Eye (tissue), 1 donor: ENCODE data around the gene GABBR2.
A peak's percentile ranks its signal among the peaks of the same experiment; 100 is the strongest.

ENCODE experiments used
- DNase-seq: peaks from one replicate; pipeline ENCODE4 v3.0.0-alpha.2; 2015

Gene GABBR2

DNA sequence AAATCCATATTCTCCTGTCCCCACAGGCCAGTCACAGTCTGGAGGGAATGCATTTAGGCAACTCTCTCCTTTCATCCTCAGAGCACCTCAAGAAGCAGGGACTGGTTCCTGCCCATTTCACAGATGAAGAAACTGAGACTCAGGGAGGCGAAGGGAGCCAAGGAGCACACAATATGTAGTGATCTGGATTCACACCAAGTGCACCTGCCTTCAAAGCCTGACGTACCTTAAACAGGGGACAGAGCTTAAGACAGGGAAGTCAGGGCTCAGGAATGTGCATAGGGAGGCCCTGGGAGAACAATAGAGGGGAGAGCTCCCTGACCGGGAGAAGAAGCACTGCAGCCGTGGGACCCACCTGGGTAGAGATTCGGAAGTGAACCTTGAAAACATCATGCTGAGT is 83.0 kb downstream of the GABBR2 start:
- no peak for DNase-seq

DNA sequence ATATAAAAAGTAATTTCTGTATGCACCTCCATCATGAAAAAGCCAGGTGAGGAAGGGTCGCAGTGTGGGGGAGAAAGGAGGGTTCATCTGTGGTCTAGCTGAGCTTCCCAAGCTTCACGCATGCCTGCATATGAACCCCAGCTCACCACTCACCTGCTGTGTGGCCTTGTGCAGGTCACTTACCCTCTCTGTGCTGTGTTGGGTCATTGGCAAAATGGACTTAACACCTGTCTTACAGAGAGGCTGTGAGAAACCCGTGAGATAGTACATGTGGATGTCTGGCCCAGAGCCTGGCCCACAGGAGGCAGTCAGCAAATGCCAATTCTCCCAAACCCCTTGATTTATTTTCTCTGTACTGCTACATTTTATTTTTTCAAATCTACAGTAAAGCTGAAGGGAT is 88.9 kb downstream of the GABBR2 start:
- DNase-seq = no peak

DNA sequence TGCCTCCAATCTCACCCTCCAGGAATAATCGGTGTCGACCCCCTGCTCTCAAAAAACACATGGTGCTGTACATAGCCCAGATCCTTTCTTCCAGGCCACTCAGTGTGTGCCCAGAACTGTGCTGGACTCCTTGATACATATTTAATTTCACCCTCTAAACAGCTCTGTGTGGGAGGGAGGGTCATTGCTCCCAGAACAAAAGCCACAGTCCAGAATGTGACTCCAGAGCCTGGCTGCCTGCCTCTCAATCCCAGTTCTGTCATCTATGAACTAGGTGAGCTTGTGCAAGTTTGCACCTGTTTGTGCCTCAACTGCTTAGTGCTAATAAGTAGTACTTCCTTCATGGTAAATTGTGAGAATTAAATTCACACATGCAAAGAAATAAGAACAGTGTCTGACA is 93.1 kb downstream of the GABBR2 start:
- DNase-seq = no peak

DNA sequence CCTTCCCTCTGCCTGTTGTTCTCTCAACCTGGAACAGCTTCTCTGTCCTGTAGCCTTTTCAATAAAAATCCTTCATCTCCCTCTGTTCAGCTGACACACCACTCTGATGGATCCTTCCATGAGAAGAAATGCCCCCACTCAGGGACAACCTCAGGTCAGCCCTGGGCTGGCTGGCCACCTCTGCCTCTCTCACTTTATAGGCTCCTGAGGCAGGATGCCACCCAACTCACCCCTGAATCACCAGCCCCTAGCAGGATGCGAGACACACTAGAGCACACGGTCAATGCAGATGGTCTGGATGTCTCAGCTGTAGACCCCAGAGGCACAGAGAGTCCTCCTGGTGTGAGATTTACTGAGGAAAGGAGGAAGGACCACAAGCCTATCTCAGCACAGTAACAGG is 93.8 kb downstream of the GABBR2 start:
- DNase-seq = no peak

DNA sequence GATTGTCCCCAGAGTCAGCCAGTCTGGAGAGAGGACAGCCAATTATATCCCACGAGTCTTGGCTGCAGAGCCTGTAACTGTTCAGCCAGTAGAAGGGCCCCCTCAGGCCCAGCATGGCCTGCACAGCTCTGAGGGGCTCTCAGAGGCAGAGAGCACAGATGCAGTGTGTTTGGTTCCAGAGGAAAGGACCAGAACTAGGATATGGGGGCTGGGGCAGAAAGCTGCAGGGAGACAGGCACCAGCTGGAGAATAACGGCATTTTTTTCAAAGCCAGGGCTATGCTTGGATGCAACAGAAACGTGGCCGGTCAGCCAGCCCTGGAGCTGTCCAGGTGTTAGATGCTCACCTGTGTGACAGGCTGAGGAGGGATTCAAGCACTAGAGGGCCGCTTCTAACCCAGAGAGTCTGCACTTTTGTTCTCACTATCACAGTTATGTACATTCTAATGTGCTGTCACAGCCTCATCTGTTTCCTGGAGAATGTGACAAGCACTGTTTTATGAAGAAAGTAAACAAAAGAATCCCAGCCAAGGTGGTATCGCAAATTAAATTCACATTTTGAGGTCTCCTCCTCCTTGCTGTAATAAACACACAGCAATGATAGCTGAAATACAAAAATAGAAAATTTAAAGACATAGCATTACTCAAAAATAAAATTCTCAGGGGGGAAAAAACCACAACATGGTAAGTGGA is 96.5 kb downstream of the GABBR2 start:
- no peak for DNase-seq

DNA sequence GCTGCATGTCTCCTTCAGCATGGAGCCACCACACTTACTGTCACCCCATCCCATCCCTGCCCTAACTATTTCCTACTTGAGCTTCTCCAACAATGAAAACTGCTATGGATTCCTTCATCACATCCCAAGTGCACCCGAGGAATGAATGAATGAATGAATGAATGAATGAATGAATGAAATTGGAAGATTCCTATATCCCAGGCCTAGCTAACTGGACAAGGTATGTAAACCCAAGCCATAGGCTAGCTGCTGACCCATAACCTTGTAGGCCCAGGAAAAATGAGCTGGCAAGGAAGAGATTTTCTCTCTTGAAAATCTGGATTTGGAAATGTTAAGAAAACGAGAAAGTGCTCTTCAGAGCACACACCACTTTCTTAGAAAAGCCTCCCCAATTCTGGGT is 97.4 kb downstream of the GABBR2 start:
- DNase-seq = no peak

DNA sequence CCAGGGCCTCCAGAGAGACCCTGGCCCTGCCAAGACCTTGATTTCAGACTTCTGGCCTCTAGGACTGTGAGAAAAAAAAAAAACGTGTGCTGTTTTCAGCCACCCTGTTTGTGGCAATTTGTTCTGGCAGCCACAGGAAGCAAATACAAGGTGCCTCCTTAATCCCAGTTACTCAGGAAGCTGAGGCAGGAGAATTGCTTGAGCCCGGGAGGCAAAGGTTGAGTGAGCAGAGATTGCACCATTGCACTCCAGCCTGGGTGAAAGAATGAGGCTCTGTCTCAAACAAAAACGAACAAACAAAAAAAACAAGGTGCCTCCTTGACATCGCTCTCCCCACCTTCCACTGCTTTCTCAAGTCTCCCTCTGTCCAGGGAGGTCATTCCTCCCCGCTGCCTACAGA is 98.0 kb downstream of the GABBR2 start:
- DNase-seq = no peak

DNA sequence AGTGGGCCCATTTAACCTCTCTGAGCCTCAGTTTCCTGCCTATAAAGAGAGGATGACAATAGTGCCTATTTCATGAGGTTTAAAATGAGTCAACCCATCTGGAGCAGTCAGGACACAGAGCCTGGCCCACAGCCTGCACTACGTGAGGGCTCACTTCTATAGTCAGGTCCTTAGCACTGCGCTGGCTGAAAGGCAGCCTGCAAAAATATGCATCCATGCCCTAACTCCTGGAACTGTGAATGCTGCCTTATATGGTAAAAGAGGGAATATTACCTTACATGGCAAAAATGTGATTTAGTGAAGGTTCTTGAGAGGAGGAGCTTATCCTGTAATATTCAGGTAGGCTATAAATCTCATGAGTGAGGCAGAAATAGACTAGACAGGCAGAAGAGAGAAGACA is 98.5 kb downstream of the GABBR2 start:
- no peak for DNase-seq

DNA sequence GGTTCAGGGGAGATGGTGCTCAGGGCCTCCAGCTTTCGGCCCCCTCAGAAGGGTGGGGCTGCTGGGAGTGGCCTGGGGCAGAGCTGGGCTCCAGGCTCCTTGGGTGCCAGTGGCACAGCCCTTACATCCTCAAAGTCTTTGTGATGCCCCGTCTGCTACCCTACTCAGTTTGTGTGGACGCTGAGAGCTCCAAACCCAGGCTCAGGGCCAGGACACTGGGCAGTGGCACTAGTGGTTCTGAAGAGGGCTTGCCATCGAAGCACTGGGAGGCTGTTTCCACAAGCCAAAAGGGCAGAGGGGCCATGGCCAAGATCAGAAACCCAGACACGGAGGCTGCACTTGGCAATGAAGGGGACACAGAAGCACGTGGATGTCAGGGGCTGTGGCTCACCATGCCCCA is 99.1 kb downstream of the GABBR2 start:
- DNase-seq = no peak

DNA sequence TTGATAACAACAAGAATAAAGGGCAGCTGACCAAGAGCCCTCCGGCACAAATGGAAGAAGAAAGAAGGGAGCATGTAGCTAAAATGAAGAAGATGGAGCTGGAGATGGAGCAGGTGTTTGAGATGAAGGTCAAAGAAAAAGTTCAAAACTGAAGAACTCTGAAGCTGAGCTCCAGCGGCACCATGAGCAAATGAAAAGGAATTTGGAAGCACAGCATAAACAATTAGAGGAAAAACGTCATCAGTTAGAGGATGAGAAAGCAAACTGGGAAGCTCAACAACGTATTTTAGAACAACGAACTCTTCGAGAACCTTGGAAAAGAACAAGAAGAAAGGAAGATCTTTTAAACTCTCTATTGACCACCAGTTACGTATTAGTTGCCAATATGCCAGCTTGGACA is 100.9 kb downstream of the GABBR2 start:
- no peak for DNase-seq

DNA sequence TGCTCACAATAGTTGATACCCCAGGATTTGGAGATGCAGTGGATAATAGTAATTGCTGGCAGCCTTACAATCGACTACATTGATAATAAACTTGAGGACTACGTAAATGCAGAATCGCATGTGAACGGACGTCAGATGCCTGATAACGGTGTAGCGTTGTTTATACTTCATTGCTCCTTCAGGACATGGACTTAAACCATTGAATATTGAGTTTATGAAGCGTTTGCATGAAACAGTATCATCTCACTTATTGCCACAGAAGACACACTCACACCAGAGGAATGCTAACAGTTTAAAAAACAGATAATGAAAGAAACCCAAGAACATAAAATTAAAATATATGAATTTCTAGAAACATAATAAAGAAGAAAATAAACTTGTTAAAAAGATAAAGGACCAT is 101.6 kb downstream of the GABBR2 start:
- DNase-seq = no peak

DNA sequence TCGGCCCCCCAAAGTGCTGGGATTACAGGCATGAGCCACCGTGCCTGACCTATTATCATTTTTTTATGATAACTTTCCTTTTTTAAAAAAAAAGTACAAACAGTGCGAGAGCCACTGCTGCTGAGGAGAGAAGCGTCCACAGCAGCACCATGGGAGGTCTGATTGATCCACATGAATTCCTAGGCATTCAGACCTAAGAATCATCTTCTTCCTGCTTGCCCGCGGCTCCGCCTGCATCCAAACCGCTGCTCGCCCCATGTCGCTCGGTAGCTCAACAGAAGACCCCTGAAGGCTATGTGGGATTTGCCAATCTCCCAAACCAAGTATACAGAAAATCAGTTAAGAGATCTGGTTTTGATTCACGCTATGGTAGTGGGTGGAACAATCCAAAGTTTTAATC is 102.0 kb downstream of the GABBR2 start:
- no peak for DNase-seq

DNA sequence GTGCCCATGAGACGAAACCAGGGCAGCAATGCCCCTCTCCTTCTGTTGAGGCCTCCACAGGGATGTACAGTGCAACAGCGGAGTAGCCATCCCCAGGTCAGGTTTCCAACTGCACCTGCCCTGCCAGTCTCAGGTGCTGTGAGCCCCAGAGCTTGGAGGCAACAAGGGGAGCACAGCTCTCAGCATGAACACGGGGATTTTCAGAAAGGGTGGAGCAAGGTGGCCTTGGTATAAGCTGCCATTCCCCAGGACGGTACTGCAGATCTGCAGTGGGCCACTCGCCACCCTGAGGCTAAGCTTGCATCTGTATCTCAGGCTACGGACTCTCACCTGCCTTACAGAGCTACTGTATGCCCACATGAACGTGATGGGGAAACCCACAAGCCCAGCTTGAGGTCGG is 103.6 kb downstream of the GABBR2 start:
- no peak for DNase-seq

DNA sequence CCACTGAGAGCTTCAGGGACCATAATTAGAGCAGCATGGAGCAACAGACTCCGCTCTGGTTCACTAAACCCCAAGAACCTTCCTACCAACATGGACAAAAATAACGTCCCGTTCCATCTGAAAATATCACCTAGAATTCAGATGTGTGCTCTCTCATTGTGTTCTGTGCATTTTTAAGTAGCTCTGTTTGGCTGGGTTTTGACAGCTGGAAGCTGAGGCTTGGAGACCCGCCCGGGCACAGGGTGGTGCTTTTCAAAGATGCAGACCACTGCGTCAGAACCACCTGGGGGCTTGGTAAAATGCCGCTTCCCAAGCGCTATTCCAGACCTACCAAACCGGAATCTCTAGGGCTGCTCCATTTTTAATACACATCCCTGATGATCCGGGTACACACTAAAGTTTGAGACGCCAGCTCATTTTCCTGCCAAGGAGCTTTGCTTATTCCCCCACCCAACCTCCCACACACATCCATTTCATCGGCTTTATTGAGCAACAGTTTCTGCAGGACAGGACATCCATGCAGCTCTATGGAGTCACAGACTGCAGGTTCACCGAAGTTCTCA is 104.8 kb downstream of the GABBR2 start:
- DNase-seq = no peak

DNA sequence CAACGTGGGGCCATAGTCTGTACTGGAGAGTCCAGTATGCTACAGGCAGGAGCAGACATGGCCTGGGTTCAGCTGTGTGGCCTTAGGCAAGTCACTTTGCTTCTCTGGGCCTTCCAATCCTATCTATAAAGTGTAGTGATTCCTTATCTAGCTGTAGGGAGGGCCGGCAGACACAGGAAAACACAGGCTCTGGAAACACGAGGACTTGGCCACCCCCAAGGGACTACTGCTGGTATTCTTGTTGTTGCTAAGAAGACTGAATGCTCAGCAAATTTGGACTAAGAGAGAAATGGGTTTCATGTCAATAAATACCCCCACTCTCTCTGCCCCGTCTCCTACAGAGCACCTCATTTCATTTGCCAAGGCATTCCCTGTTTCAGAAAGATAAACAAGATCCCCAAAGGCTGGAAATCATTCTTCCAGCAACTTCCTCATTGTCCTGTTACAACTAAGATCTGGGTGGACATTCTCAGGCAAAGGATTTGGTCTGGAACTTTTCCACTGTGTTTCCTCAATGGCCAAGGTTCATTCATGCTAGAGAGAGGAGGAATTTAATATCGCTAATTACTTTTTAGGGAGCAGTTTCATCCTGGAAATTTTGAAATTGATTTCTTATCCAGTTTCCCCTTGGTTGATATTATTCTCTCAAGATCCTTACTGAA is 105.8 kb downstream of the GABBR2 start:
- no peak for DNase-seq

DNA sequence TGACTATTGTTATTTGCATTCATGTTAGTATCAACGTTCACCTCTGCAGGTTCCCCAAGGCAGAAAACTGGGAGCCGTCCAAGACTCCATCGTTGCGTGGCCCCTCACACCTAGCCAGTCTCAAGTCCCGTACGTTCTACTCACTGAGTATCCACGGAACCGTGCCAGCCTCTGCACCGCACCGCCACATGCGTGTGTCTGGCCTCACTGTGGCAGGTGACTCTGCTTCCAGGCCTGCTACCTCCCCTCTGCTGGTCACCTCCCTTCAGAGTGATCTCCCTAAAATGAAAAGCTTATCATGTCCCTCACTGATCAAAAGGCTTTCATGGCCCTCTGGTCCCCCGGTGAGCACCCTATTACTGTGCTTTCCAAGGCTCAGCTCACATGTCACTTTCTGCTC is 108.1 kb downstream of the GABBR2 start:
- DNase-seq = peak; percentile 83

DNA sequence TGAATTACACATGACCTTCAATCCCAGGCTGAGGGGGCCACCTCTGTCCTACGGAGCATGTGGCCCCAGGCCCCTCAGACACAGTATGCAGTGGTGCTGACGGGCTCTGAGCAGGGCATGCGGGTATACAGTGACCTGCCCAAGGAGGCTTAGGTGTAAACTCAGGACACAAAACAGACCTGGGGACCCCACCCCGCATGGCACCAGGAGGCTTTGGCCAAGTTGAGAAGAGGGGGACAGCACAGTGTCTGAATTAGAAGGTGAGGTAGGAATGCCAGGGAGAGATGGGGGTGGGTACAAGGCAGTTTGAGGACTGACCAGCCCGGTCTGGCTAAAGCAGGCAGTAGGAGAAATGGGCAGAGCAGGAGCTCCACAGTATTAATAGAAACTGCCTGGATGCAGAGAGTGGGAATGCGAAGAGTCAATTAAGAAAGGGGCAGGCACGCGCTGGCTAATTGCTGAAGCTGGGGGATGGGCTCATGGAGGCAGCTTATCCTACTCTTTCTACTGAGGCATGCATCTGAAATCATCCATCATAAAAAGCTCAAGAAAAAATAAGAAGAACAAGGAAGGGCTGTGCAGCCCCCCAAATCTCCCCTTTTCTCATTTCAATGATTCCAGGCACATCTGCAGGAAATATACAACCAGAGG is 109.0 kb downstream of the GABBR2 start:
- peak; percentile 56 for DNase-seq

DNA sequence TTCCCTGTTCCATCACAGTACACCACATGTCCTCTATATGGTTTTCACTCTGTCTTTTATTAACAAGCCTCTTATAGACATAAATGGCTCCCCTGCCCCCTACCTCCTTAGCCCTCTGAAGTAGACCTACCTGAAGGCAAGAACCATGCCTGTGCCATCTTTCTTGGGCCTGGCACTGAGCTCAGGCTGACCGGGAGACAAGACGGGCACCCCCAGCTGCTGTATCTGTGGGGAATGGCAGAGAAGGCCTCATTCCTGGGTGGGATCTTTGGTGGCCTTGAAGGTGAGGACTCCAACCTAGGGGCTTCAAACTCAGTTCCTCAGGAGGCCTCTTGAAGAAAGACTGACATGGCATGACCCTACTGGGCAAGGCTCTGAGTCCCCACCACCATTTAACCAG is 109.9 kb downstream of the GABBR2 start:
- no peak for DNase-seq

DNA sequence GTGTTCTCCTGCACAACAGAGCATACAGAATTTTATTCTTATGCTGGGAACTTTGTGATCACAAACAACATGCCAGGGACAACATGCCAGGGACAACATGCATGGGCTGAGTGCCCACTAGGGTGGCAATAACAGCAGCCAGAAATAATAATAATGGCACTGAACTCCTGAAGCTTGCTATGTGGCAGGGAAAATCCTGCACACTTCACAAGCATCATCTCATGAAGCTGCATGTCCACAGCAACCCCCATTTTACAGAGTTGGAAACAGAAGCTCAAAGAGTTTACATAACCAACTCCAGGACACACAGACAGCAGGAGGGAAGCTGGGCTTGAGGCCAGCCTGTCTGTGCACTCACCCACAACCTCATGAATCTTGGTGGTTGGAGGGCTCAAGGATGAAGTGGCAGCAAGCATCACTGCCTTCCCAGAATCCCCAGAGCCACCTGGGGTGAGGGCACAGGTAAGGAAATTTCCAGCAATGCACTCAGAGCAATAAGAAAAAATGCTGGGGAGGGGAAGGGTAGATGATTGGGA is 111.4 kb downstream of the GABBR2 start:
- DNase-seq = no peak

DNA sequence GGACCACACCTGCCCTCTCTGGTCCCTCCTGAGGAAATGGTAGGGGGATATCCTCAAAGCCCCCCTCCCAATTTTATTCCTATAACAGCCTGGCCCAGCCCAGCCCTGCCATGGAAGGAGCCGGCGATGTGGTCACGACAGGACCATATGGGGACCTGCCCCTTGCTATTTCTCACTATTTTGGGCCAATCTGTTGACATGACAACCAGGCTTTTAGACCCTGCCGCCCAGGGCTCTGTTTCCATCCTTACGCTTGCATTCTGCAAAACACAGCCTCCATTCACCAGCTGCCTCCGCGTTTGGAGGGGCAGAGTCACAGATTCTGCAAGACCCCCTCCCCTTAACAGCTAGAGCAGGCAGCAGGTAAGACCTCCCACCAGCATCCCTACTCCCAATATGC is 112.2 kb downstream of the GABBR2 start:
- no peak for DNase-seq

DNA sequence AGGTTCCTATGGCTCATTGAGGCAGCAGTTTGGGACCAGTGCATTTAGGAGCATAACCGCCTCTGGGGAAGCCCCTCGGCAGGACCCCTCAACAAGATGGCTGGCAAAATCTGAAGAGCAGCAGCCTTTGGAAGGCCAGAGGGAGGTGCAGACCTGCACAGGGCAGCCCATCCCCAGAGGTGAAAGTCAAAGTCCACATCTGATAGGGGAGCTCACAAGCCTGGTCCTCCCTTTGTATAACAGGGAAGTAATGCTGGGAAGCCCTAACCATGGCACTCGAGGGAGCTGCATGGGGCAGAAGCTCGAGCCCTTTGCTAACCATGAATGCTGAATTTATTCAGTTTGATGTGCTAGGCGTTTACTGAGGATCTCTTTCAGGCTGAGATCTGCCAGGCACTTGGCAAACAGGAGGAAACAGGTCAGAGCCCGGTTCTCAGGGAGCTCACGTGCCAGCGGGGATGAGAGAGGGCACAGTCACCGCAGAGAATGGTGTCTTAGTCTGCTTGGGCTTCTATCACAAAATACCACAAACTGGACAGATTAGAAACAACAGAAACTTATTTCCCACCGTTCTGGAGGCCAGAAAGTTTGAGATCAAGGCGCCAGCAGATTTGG is 114.1 kb downstream of the GABBR2 start:
- no peak for DNase-seq

DNA sequence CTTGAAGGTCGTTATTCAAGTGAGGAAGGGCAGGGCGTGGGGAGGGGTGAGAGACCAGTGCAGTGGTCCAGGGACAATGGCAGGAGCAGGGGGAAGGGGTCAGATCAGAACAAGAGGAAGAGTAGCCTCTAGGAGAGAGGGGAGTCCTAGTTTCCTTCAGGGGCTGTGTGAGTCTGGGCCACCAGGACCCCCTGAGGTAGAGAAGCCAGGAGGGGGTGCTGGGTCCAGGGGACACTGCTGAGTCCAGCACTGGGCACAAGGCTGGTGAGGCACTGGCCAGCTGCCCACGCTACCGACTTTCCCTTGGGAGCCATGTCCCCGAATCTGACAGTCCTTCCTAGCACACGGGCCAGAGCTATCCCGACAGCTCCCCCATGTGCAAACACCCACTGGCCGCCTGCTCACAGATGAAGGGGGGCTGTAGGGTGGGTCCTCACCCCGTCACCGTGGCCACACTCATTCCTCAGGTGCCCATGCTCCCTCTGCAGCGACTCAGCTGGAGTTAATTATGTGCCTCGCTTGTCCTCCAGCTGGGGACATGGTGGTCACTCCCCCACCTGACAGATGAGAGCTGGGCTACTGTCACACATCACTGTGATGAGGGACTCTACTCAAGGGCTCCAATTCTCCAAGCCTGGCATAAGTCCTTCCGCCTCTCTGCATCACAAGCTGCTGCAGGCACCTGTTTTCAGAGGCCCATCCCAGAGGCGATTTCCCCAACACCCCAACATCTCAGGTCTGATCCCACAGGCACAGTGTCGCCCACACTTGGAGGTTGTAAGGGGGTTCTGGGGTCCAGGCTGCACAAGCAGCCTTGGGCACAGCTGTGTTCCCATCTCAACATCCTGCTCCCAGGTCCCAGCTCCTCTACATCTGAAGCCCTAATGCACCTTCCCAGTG is 115.1 kb downstream of the GABBR2 start:
- peak; percentile 55 for DNase-seq
